AG04450 (cell line): ENCODE results near the gene ITGB8. TPM values are rescaled to one million over a fixed set of nuclear protein-coding genes. Genes with fewer than 3 reads are reported as not detected.

Experiments used
- CTCF ChIA-PET: fragments of 300-600, 350-600 bp; formaldehyde crosslinking; extraction: SDS; loops from one replicate; lab custom pipeline; 2022; ENCODE audit warnings: antibody characterized with exemption, inconsistent platforms; lab: Charles Lee
- POLR2A ChIA-PET: fragments of 350-600 bp; formaldehyde crosslinking; extraction: SDS; loops from one replicate; lab custom pipeline; 2021; ENCODE audit warnings: antibody characterized with exemption, inconsistent platforms; lab: Yijun Ruan, JAX
- DNase-seq: peaks from one replicate; pipeline ENCODE4 v3.0.0-alpha.2; 2011; ENCODE audit warnings: low read depth, low spot score
- H3K27ac ChIP-seq: one replicate; pipeline ENCODE4 v1.5.1; 2012; ENCODE audit warnings: low read depth, low read length, control low read depth
- H3K27me3 ChIP-seq: one replicate; pipeline ENCODE4 v1.6.0; 2012; ENCODE audit warnings: low read length; ENCODE audit not compliant: control insufficient read depth, insufficient read depth
- H3K4me3 ChIP-seq: 2 replicates; pipeline ENCODE4 v1.5.1; 2011; ENCODE audit warnings: mild to moderate bottlenecking, low read depth, low read length, control low read depth
- H3K9me3 ChIP-seq: 2 replicates; pipeline ENCODE4 v1.5.1; 2012; ENCODE audit warnings: low read length; ENCODE audit not compliant: control insufficient read depth, insufficient read depth
- polyA plus RNA-seq: library from polyadenylated mRNA; depleted of rRNA; stranded (reverse); fragments of >200 nt; gene quantifications from 2 replicates; pipeline ENCODE4 v1.2.3, GENCODE V29; 2011; rRNA removed
- small RNA-seq: library from RNA; depleted of rRNA; stranded (forward); fragments of <200 nt; gene quantifications from one replicate; pipeline ENCODE3, GENCODE V24; 2012; ENCODE audit warnings: low read depth; ENCODE audit not compliant: insufficient read length
- TF ChIP-seq, protein P1 (sequence below): IDR thresholded peaks from 2 replicates; pipeline ENCODE4 v1.5.1; 2011; ENCODE audit warnings: low read depth, low read length, control low read depth, inconsistent platforms

ITGB8 gene
- polyA plus RNA-seq, 1 experiment, result 12.3 TPM

DNA sequence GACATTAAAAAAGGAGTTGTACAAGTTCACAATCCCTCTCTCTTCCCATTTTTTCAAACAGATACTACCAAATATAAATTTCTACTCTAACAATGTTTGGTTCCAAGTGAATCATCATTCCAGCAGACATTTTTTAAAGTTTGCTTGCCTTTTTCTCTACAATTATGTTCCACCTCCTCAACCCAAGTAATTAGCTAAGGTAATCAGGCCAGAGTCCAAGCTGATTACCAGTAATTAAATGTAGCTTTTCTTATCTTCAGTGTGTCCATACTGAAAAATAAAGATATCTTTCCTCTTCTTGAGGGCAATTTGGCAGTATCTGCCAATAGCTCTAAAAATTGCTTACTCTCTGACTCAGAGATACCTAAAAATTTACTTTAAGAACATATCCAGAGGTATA, 126.0 kb downstream of the ITGB8 start:
- peaks cover 2% of the 10 kb centered on the region for H3K27me3 ChIP-seq
- DNase-seq, result no peak

DNA sequence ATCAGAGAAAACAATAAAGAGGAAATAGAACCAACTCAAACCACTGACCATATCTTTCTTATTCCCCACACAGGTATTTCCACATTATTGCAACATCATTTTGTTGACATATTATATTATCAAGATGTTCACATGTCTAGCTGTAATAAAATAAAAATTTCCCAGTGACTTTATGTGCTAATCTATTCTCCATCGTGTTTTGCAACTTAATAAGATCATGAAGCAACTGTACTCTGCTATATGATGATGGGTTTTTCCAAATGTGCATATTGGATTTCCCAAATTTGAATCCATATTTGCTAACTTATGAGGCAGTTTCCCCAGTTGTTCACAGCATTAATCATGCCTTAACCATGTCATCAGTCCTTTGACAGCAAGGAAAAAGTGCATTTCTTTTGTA, 127.8 kb downstream of the ITGB8 start:
- H3K27ac ChIP-seq, result no peak overlapping the region

More for the DNA sequence above, 126.0 kb downstream of the ITGB8 start:
- TF ChIP-seq, protein P1, sequence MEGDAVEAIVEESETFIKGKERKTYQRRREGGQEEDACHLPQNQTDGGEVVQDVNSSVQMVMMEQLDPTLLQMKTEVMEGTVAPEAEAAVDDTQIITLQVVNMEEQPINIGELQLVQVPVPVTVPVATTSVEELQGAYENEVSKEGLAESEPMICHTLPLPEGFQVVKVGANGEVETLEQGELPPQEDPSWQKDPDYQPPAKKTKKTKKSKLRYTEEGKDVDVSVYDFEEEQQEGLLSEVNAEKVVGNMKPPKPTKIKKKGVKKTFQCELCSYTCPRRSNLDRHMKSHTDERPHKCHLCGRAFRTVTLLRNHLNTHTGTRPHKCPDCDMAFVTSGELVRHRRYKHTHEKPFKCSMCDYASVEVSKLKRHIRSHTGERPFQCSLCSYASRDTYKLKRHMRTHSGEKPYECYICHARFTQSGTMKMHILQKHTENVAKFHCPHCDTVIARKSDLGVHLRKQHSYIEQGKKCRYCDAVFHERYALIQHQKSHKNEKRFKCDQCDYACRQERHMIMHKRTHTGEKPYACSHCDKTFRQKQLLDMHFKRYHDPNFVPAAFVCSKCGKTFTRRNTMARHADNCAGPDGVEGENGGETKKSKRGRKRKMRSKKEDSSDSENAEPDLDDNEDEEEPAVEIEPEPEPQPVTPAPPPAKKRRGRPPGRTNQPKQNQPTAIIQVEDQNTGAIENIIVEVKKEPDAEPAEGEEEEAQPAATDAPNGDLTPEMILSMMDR, result no peak
- Histone ChIP-seq H3K9me3 (no peaks in the 10 kb centered on the region), H3K27ac (no peak overlapping the region), H3K4me3 (no peak overlapping the region)
- ChIA-PET POLR2A (no interaction called here), CTCF (interaction anchor here (2.2 kb wide), 1 partner anchor 16 kb away, joined by 8 read pairs; no protein-coding TSS in a partner anchor)

DNA sequence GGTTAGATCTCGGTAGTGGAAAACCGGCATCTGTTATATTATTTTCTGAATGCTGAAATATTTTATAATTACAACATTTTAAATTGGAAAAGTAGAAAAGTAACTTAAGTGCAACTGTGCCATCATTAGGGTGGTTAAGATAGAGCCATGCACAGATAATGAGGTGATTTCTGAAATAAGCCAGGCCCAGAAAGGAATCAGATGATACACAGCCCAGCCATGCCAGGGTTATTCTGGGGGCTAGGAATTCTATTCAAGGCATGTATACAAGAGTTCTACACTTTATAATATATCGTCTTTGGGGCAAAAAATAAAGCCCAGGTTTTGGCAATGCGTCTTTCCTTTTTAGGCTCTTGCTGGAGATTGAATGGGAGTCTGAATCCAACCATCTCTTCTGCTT, 128.7 kb downstream of the ITGB8 start:
- TF ChIP-seq, protein P1, result no peak
- no peaks in the 10 kb centered on the region for H3K27me3 ChIP-seq
- H3K9me3 ChIP-seq, result no peaks in the 10 kb centered on the region
- no peak overlapping the region for H3K27ac ChIP-seq
- CTCF ChIA-PET, result no interaction called here
- H3K4me3 ChIP-seq, result no peak overlapping the region
- POLR2A ChIA-PET, result no interaction called here
- no peak for DNase-seq

More for the DNA sequence above, 127.8 kb downstream of the ITGB8 start:
- ChIA-PET CTCF (interaction anchor here (2.2 kb wide), 1 partner anchor 18 kb away, joined by 8 read pairs; no protein-coding TSS in a partner anchor), POLR2A (no interaction called here)
- DNase-seq, result no peak
- Histone ChIP-seq H3K27me3 (no peaks in the 10 kb centered on the region), H3K9me3 (no peaks in the 10 kb centered on the region), H3K4me3 (no peak overlapping the region)
- TF ChIP-seq, protein P1, result no peak

DNA sequence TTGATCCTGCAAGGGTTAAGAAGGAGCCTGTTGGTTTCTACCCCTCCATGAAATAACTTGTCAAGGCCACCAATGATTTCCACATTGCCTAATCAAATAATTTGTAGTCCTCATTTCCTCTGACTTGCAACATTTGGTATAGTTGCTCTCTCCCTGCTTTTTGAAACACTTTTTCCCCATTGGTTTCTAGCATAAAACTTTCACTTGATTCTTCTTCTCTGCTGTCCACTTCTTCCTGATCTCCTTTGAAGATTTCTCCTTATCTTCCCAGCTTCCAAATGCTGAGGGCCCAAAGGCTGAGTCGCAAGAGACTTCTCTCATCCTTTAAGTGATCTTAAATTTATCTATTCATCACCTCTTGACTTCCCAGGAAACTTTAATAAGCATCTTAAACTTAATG, 134.2 kb downstream of the ITGB8 start:
- no peak overlapping the region for H3K27ac ChIP-seq
- TF ChIP-seq, protein P1, result no peak
- ChIA-PET CTCF (no interaction called here), POLR2A (no interaction called here)
- no peaks in the 10 kb centered on the region for H3K27me3 ChIP-seq
- no peak overlapping the region for H3K4me3 ChIP-seq
- no peaks in the 10 kb centered on the region for H3K9me3 ChIP-seq
- no peak for DNase-seq

Small RNAs within 50 kb of the gene (small RNA-seq; reads per million reads assigned to genes)
- gene RF00275, result not detected

Other genes with a start within 250 kb of the ITGB8 start
- gene MACC1, start 113.5 kb upstream of the ITGB8 start, polyA plus RNA-seq, result 0.06 and 0.07 TPM in 2 replicates